IMR-90 (cell line): ENCODE data around the gene SMTN. TPM values are rescaled to one million over a fixed set of nuclear protein-coding genes. Genes with fewer than 3 reads are reported as not detected.
A peak's percentile ranks its signal among the peaks of the same experiment; 100 is the strongest.

Experiments used
- ATAC-seq: fragments of 200-7000 bp; cut with Tn5 transposase; 2 replicates; pipeline ENCODE4 v1.9.1; 2020; ENCODE audit warnings: low read depth, mild to moderate bottlenecking, moderate library complexity
- BruUV-seq: library from RNA; stranded (reverse); fragments of 400-500 nt; replicated peaks from 2 replicates; lab custom pipeline; 2021; lab: Mats Ljungman, UMichigan
- CTCF ChIA-PET: fragments of 300-600 bp; formaldehyde crosslinking; extraction: SDS; loops from one replicate; lab custom pipeline; 2021; ENCODE audit warnings: antibody characterized with exemption; lab: Yijun Ruan, JAX
- POLR2A ChIA-PET: fragments of 300-600 bp; sonication (Branson Sonifier 250); formaldehyde crosslinking; loops from one replicate; lab custom pipeline; 2022; ENCODE audit warnings: antibody characterized with exemption; ENCODE audit not compliant: unreplicated experiment; lab: Charles Lee
- DNase-seq: peaks from one replicate; pipeline ENCODE4 v3.0.0; 2013
- H2AFZ ChIP-seq: replicated peaks from 2 replicates; pipeline ENCODE3; 2013; ENCODE audit warnings: low read length, mild to moderate bottlenecking; ENCODE audit not compliant: poor library complexity
- H2AK5ac ChIP-seq: 2 replicates; pipeline ENCODE4 v1.6.1; 2013; ENCODE audit warnings: low read depth, low read length, inconsistent platforms
- H2AK9ac ChIP-seq: replicated peaks from 2 replicates; pipeline ENCODE3; 2013; ENCODE audit warnings: mild to moderate bottlenecking, low read depth, low read length, moderate library complexity; ENCODE audit not compliant: poor library complexity
- H2BK120ac ChIP-seq: 2 replicates; pipeline ENCODE4 v1.6.1; 2013; ENCODE audit warnings: low read depth, low read length, inconsistent platforms
- H2BK15ac ChIP-seq: 3 replicates; pipeline ENCODE4 v1.6.1; 2013; ENCODE audit warnings: low read depth, low read length, inconsistent platforms
- H2BK20ac ChIP-seq: 2 replicates; pipeline ENCODE4 v1.6.1; 2013; ENCODE audit warnings: low read depth, mild to moderate bottlenecking, inconsistent platforms, low read length, moderate library complexity
- H2BK5ac ChIP-seq: 2 replicates; pipeline ENCODE4 v1.6.1; 2013; ENCODE audit warnings: mild to moderate bottlenecking, low read depth, low read length, inconsistent platforms; ENCODE audit not compliant: poor library complexity, severe bottlenecking
- H3K14ac ChIP-seq: replicated peaks from 2 replicates; pipeline ENCODE4 v1.6.1; 2013; ENCODE audit warnings: low read depth, low read length, inconsistent platforms
- H3K18ac ChIP-seq: 2 replicates; pipeline ENCODE4 v1.6.1; 2013; ENCODE audit warnings: low read depth, low read length, control low read depth
- H3K23ac ChIP-seq: 2 replicates; pipeline ENCODE4 v1.6.1; 2013; ENCODE audit warnings: low read depth, low read length, inconsistent platforms
- H3K27ac ChIP-seq: 2 replicates; pipeline ENCODE4 v1.5.1; 2013; ENCODE audit warnings: mild to moderate bottlenecking, control low read depth, low read length; ENCODE audit not compliant: insufficient read depth
- H3K27me3 ChIP-seq: 2 replicates; pipeline ENCODE4 v1.6.1; 2013; ENCODE audit warnings: low read length; ENCODE audit not compliant: control insufficient read depth, insufficient read depth
- H3K36me3 ChIP-seq: 2 replicates; pipeline ENCODE4 v1.6.1; 2013; ENCODE audit warnings: low read length, mixed read lengths; ENCODE audit not compliant: control insufficient read depth, insufficient read depth
- H3K4ac ChIP-seq: 2 replicates; pipeline ENCODE4 v1.6.1; 2013; ENCODE audit warnings: low read depth, low read length, inconsistent platforms
- H3K4me1 ChIP-seq: 2 replicates; pipeline ENCODE4 v1.6.1; 2013; ENCODE audit warnings: low read length, mixed read lengths; ENCODE audit not compliant: control insufficient read depth, insufficient read depth
- H3K4me2 ChIP-seq: 2 replicates; pipeline ENCODE4 v1.6.1; 2013; ENCODE audit warnings: low read depth, mild to moderate bottlenecking, control low read depth, low read length, moderate library complexity
- H3K4me3 ChIP-seq: 2 replicates; pipeline ENCODE4 v1.5.1; 2013; ENCODE audit warnings: low read depth, mild to moderate bottlenecking, control low read depth, low read length, moderate library complexity; ENCODE audit not compliant: insufficient read depth
- H3K56ac ChIP-seq: 2 replicates; pipeline ENCODE4 v1.6.1; 2013; ENCODE audit warnings: low read length, inconsistent platforms; ENCODE audit not compliant: insufficient read depth; ENCODE audit errors: extremely low read depth
- H3K79me1 ChIP-seq, 2 experiments: 2 replicates each; pipeline ENCODE4 v1.6.1; 2013; ENCODE audit warnings: low read length in 2 of 2, inconsistent platforms in 1 of 2, low read depth in 1 of 2
- H3K9ac ChIP-seq: 2 replicates; pipeline ENCODE4 v1.6.1; 2013; ENCODE audit warnings: low read depth, low read length, control low read depth
- H3K9me1 ChIP-seq: 2 replicates; pipeline ENCODE4 v1.6.1; 2013; ENCODE audit warnings: low read length, inconsistent platforms; ENCODE audit not compliant: insufficient read depth
- H3K9me3 ChIP-seq: 2 replicates; pipeline ENCODE4 v1.6.1; 2013; ENCODE audit warnings: low read length; ENCODE audit not compliant: control insufficient read depth, insufficient read depth
- H4K20me1 ChIP-seq: 2 replicates; pipeline ENCODE4 v1.6.1; 2013; ENCODE audit warnings: low read length, inconsistent platforms; ENCODE audit not compliant: insufficient read depth
- H4K5ac ChIP-seq: 2 replicates; pipeline ENCODE4 v1.6.1; 2013; ENCODE audit warnings: mild to moderate bottlenecking, low read depth, low read length, control low read depth
- H4K8ac ChIP-seq, 2 experiments: 2 replicates each; pipeline ENCODE4 v1.6.1; 2013; ENCODE audit warnings: low read depth in 2 of 2, low read length in 2 of 2, control low read depth in 1 of 2, inconsistent platforms in 1 of 2
- H4K91ac ChIP-seq: 2 replicates; pipeline ENCODE4 v1.6.1; 2013; ENCODE audit warnings: low read depth, low read length, inconsistent platforms; ENCODE audit not compliant: insufficient read depth
- BHLHE40 ChIP-seq: fragments of 150-350 bp; IDR thresholded peaks from 2 replicates; pipeline ENCODE4 v1.6.1; 2016; ENCODE audit warnings: mild to moderate bottlenecking, low read depth, low read length
- CEBPB ChIP-seq: IDR thresholded peaks from 2 replicates; pipeline ENCODE4 v1.6.1; 2012; ENCODE audit warnings: low read depth, low read length, improper control_type of control experiment
- CHD1 ChIP-seq: IDR thresholded peaks from 2 replicates; pipeline ENCODE4 v1.6.1; 2012; ENCODE audit warnings: low read depth, low read length, improper control_type of control experiment
- FOS ChIP-seq: fragments of 150-350 bp; IDR thresholded peaks from 2 replicates; pipeline ENCODE4 v1.6.1; 2016; ENCODE audit warnings: low read depth, low read length
- MAFK ChIP-seq: IDR thresholded peaks from 2 replicates; pipeline ENCODE4 v1.6.1; 2012; ENCODE audit warnings: low read depth, low read length, improper control_type of control experiment
- MAZ ChIP-seq: IDR thresholded peaks from 2 replicates; pipeline ENCODE4 v1.6.1; 2012; ENCODE audit warnings: low read depth, mild to moderate bottlenecking, low read length, improper control_type of control experiment, moderate library complexity, borderline replicate concordance
- MXI1 ChIP-seq: IDR thresholded peaks from 2 replicates; pipeline ENCODE4 v1.6.1; 2012; ENCODE audit warnings: low read depth, mild to moderate bottlenecking, low read length, moderate library complexity, borderline replicate concordance
- NFE2L2 ChIP-seq: fragments of 150-350 bp; IDR thresholded peaks from 2 replicates; pipeline ENCODE4 v1.6.1; 2016; ENCODE audit warnings: low read depth, mild to moderate bottlenecking, low read length
- POLR2A ChIP-seq: IDR thresholded peaks from 2 replicates; pipeline ENCODE4 v1.6.1; 2012; ENCODE audit warnings: mild to moderate bottlenecking, low read depth, low read length
- RAD21 ChIP-seq: IDR thresholded peaks from 2 replicates; pipeline ENCODE4 v1.6.1; 2012; ENCODE audit warnings: low read length, improper control_type of control experiment
- RCOR1 ChIP-seq: IDR thresholded peaks from 2 replicates; pipeline ENCODE4 v1.6.1; 2012; ENCODE audit warnings: mild to moderate bottlenecking, low read length, improper control_type of control experiment; ENCODE audit not compliant: insufficient replicate concordance
- RFX5 ChIP-seq: IDR thresholded peaks from 2 replicates; pipeline ENCODE4 v1.8.0; 2012; ENCODE audit warnings: low read depth, mild to moderate bottlenecking, low read length, moderate library complexity
- SMC3 ChIP-seq: fragments of 150-350 bp; IDR thresholded peaks from 2 replicates; pipeline ENCODE4 v1.6.1; 2016; ENCODE audit warnings: low read depth, mild to moderate bottlenecking, antibody characterized with exemption, low read length, moderate library complexity
- WGBS, 2 experiments: methylation state at CpG; one replicate each; pipeline versions ENCODE4 v1.1.5 to v1.1.7; 2013; ENCODE audit warnings: missing lambda C conversion rate in 2 of 2; ENCODE audit not compliant: insufficient read length in 1 of 2; ENCODE audit errors: extremely low coverage in 2 of 2; 5-methylcytosine and 5-hydroxymethylcytosine counted together
- dilution Hi-C: fragments of 300-500 bp; cut with HindIII; formaldehyde crosslinking; loops from one replicate; pipeline ENCODE4 v1.14.3; 2018; ENCODE audit warnings: low sequenced_read_pairs; ENCODE audit not compliant: unreplicated experiment
- in situ Hi-C: fragments of 300-500 bp; cut with MboI; formaldehyde crosslinking; loops from 3 replicates; pipeline ENCODE4 v1.14.3; 2019; ENCODE audit warnings: low sequenced_read_pairs, inconsistent platforms, mixed read lengths
- intact Hi-C: fragments of 100-400 bp; cut with micrococcal nuclease; formaldehyde crosslinking; loops from 2 replicates; pipeline ENCODE4 v1.10.0; 2022
- polyA plus RNA-seq, 3 experiments: library from polyadenylated mRNA; depleted of rRNA; stranded (reverse); fragments of >200 nt; gene quantifications; 2 replicates each; pipeline ENCODE4 v1.2.3, GENCODE V29; 2012; ENCODE audit warnings: low replicate concordance in 1 of 3
- total RNA-seq: library from RNA; depleted of rRNA; stranded (reverse); fragments of >200 nt; gene quantifications from 2 replicates; pipeline ENCODE4 v1.2.3, GENCODE V29; 2012
- TF ChIP-seq, protein P1 (sequence below): fragments of 150-350 bp; IDR thresholded peaks from 2 replicates; pipeline ENCODE4 v1.6.1; 2017; ENCODE audit warnings: mild to moderate bottlenecking, antibody characterized with exemption, low read length, low read depth
- TF ChIP-seq, protein P2 (sequence below): fragments of 150-350 bp; IDR thresholded peaks from 2 replicates; pipeline ENCODE4 v1.6.1; 2016; ENCODE audit warnings: low read depth, mild to moderate bottlenecking, low read length, moderate library complexity, borderline replicate concordance

Gene SMTN
- total and polyA plus RNA-seq, 2 of the 4 experiments (the other 2 are of a cell fraction): 53.6 to 63.7 TPM

DNA sequence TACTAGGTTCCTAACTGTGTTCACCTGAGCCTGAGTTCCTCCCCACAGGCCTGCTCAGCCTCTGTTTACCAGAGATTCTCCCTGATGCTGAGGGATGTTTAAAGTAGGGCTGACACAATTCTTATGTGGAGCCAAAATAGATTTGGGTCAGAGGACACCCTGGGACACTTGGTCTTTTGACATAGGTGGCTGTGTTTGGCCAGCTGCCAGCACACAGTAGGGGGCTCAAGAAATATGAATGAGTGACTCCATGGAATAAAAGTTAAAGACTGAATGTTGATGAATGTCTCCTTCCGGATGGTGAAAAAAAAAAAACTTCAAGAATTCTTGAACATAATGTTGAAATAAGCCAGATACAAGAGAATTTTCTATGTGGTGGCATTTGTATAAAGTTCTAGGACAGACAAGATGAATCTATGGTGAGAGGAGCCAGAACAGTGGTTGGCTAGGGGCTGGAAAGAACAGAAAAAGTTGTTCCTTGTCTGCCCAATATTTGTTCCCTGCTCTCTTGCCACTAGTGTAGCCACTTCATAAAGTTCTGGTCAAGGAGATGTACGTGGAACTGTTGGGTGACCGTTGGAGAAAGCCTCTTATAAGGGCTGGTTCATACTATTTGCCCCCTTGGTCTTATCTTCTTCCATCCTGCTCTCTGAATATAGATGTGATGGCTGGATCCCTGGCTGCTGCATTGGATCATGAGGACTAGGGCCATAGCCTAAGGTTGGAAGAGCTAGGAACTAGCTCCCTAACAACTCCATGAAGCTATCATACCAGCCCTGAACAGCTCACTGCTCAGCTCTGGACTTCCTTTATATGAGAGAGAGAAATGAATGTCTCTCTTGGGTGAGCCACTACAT is 40.3 kb upstream of the SMTN start:
- peak overlapping the region; percentile 47 for H2AK9ac ChIP-seq
- POLR2A ChIA-PET: no interaction called here
- H2AFZ ChIP-seq: no peak overlapping the region
- no peak overlapping the region for H4K5ac ChIP-seq
- no peaks in the 10 kb centered on the region for H4K20me1 ChIP-seq
- 0 out of 3 replicates have a peak overlapping the region, but pooled peaks have one; percentile 17 for H2BK15ac ChIP-seq
- H3K4me2 ChIP-seq: no peak overlapping the region
- H3K27me3 ChIP-seq: no peaks in the 10 kb centered on the region
- no peaks in the 10 kb centered on the region for H3K79me1 ChIP-seq
- H3K14ac ChIP-seq: peak overlapping the region; percentile 15; the same call in 1 of the 2 replicates
- no peak overlapping the region; the same call in 1 of the 2 replicates for H2AK5ac ChIP-seq
- H3K27ac ChIP-seq: no peak overlapping the region
- peaks cover 21% of the 10 kb centered on the region for H3K4me1 ChIP-seq
- ATAC-seq (no peak), DNase-seq (no peak)
- no peak overlapping the region for H4K91ac ChIP-seq
- CTCF ChIA-PET: no interaction called here
- peak overlapping the region; percentile 21; the same call in 1 of the 2 replicates for H3K23ac ChIP-seq
- no peak overlapping the region for H4K8ac ChIP-seq
- intact Hi-C loops: no loop called here
- BruUV-seq: no TSS peak
- H3K9me1 ChIP-seq: peaks cover 12% of the 10 kb centered on the region; the same call in 1 of the 2 replicates
- no peaks in the 10 kb centered on the region for H3K36me3 ChIP-seq
- H2BK20ac ChIP-seq: no peak overlapping the region
- in situ Hi-C loops: no loop called here
- H3K56ac ChIP-seq: no peak overlapping the region
- no peaks in the 10 kb centered on the region for H3K9me3 ChIP-seq
- H3K18ac ChIP-seq: no peak overlapping the region
- H3K9ac ChIP-seq: no peak overlapping the region
- H3K4ac ChIP-seq: no peak overlapping the region
- no peak overlapping the region for H3K4me3 ChIP-seq
- H2BK120ac ChIP-seq: no peak overlapping the region
- WGBS, 2 experiments: no CpG with 5 or more reads among the region's 3 CpGs
- dilution Hi-C loops: no loop called here
- H2BK5ac ChIP-seq: no peak overlapping the region
- no peak for TF ChIP-seq SMC3
- TF ChIP-seq POLR2A: no peak
- no peak for TF ChIP-seq MAZ
- no peak for TF ChIP-seq FOS
- TF ChIP-seq RAD21: no peak
- TF ChIP-seq RCOR1: no peak
- TF ChIP-seq, protein P1, sequence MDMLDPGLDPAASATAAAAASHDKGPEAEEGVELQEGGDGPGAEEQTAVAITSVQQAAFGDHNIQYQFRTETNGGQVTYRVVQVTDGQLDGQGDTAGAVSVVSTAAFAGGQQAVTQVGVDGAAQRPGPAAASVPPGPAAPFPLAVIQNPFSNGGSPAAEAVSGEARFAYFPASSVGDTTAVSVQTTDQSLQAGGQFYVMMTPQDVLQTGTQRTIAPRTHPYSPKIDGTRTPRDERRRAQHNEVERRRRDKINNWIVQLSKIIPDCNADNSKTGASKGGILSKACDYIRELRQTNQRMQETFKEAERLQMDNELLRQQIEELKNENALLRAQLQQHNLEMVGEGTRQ: no peak
- TF ChIP-seq CHD1: no peak
- no peak for TF ChIP-seq BHLHE40
- TF ChIP-seq RFX5: no peak
- TF ChIP-seq MXI1: no peak
- TF ChIP-seq, protein P2, sequence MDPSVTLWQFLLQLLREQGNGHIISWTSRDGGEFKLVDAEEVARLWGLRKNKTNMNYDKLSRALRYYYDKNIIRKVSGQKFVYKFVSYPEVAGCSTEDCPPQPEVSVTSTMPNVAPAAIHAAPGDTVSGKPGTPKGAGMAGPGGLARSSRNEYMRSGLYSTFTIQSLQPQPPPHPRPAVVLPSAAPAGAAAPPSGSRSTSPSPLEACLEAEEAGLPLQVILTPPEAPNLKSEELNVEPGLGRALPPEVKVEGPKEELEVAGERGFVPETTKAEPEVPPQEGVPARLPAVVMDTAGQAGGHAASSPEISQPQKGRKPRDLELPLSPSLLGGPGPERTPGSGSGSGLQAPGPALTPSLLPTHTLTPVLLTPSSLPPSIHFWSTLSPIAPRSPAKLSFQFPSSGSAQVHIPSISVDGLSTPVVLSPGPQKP: no peak
- no peak for TF ChIP-seq NFE2L2
- TF ChIP-seq CEBPB: no peak
- TF ChIP-seq MAFK: no peak
